Fibroblast of villous mesenchyme (primary cell): ENCODE measurements around the gene ADCY10. TPM values are rescaled to one million over a fixed set of nuclear protein-coding genes. Genes with fewer than 3 reads are reported as not detected.

Source experiments
- DNase-seq: peaks from one replicate; pipeline ENCODE4 v3.0.0-alpha.2; 2010; ENCODE audit warnings: low read depth
- H3K4me3 ChIP-seq: 2 replicates; pipeline ENCODE4 v1.5.1; 2011; ENCODE audit warnings: low read depth, mild to moderate bottlenecking, low read length
- CTCF ChIP-seq: IDR thresholded peaks from 2 replicates; pipeline ENCODE4 v1.5.1; 2012; ENCODE audit warnings: low read depth, mild to moderate bottlenecking, low read length; ENCODE audit not compliant: insufficient read depth
- total RNA-seq: library from RNA; depleted of rRNA; stranded (reverse); fragments of >200 nt; gene quantifications from 2 replicates; pipeline ENCODE4 v1.2.3, GENCODE V29; 2012

Gene ADCY10
- total RNA-seq, 1 donor = under 0.01 TPM

GRCh38 chr1:167776616-167777268 lies 137.2 kb downstream of the ADCY10 start:
- H3K4me3 ChIP-seq = no peak overlapping the region
- no peak for DNase-seq
- TF ChIP-seq CTCF = no peak

- TF ChIP-seq CTCF = no peak
- peak; percentile 78 for DNase-seq
- H3K4me3 ChIP-seq = no peak overlapping the region
Observed at GRCh38 chr1:167776151-167776550, 137.8 kb downstream of the ADCY10 start.

GRCh38 chr1:167775178-167775577 lies 138.8 kb downstream of the ADCY10 start:
- DNase-seq = peak; percentile 57
- TF ChIP-seq CTCF = no peak
- no peak overlapping the region for H3K4me3 ChIP-seq

- H3K4me3 ChIP-seq = no peak overlapping the region
- TF ChIP-seq CTCF = no peak
- no peak for DNase-seq
Observed at GRCh38 chr1:167774710-167775109, 139.2 kb downstream of the ADCY10 start.

GRCh38 chr1:167773516-167773915 lies 140.4 kb downstream of the ADCY10 start:
- no peak for TF ChIP-seq CTCF
- DNase-seq = no peak
- no peak overlapping the region for H3K4me3 ChIP-seq

- no peak overlapping the region for H3K4me3 ChIP-seq
- TF ChIP-seq CTCF = no peak
- DNase-seq = no peak
Observed at GRCh38 chr1:167772436-167772835, 141.5 kb downstream of the ADCY10 start.

GRCh38 chr1:167770127-167770526 lies 143.8 kb downstream of the ADCY10 start:
- no peak for TF ChIP-seq CTCF
- H3K4me3 ChIP-seq = no peak overlapping the region
- DNase-seq = no peak
